ENCODE results near the gene MTR.

DNA sequence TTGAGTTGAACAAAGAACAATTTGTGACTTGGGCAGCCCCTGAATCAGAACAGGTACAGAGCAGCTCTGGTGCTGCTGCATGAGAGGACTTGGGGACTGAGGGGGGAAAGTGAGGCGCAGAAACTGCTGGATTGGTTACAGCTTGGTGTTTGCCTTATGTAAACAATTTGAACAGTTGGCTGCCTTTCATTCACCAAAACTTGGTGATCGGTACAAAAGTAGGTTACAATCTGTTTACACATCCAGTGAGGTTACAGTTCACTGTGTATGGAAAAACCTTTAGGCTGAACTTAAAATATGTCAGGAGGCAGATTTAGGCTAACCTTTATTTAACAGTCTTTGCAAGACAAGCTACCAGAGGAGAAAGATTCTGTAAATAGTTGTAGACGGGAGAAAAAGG, 28.6 kb upstream of the MTR start:
- TF ChIP-seq, protein P1, sequence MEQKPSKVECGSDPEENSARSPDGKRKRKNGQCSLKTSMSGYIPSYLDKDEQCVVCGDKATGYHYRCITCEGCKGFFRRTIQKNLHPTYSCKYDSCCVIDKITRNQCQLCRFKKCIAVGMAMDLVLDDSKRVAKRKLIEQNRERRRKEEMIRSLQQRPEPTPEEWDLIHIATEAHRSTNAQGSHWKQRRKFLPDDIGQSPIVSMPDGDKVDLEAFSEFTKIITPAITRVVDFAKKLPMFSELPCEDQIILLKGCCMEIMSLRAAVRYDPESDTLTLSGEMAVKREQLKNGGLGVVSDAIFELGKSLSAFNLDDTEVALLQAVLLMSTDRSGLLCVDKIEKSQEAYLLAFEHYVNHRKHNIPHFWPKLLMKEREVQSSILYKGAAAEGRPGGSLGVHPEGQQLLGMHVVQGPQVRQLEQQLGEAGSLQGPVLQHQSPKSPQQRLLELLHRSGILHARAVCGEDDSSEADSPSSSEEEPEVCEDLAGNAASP (IDR thresholded peaks at IDR 0.05), result no peak
- TF ChIP-seq, protein P2, sequence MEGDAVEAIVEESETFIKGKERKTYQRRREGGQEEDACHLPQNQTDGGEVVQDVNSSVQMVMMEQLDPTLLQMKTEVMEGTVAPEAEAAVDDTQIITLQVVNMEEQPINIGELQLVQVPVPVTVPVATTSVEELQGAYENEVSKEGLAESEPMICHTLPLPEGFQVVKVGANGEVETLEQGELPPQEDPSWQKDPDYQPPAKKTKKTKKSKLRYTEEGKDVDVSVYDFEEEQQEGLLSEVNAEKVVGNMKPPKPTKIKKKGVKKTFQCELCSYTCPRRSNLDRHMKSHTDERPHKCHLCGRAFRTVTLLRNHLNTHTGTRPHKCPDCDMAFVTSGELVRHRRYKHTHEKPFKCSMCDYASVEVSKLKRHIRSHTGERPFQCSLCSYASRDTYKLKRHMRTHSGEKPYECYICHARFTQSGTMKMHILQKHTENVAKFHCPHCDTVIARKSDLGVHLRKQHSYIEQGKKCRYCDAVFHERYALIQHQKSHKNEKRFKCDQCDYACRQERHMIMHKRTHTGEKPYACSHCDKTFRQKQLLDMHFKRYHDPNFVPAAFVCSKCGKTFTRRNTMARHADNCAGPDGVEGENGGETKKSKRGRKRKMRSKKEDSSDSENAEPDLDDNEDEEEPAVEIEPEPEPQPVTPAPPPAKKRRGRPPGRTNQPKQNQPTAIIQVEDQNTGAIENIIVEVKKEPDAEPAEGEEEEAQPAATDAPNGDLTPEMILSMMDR (IDR thresholded peaks at IDR 0.05 in 2 of 3, conservative IDR thresholded peaks at IDR 0.05 in 1 of 3; ENCODE audit: insufficient read depth in 2 of 3, low read depth in 1 of 3, low read length in 3 of 3), result no peak
- TF ChIP-seq, protein P3, sequence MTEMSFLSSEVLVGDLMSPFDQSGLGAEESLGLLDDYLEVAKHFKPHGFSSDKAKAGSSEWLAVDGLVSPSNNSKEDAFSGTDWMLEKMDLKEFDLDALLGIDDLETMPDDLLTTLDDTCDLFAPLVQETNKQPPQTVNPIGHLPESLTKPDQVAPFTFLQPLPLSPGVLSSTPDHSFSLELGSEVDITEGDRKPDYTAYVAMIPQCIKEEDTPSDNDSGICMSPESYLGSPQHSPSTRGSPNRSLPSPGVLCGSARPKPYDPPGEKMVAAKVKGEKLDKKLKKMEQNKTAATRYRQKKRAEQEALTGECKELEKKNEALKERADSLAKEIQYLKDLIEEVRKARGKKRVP (CRISPR knock-in tag; IDR thresholded peaks at IDR 0.05), result no peak
- TF ChIP-seq POLR2A (conservative IDR thresholded peaks at IDR 0.05) (no peak), POLR3A (IDR thresholded peaks at IDR 0.05; ENCODE audit: borderline replicate concordance, extremely low read depth, insufficient read depth, insufficient read length) (no peak), NR2C2 (CRISPR knock-in tag; IDR thresholded peaks at IDR 0.05) (no peak), NR2C2 (tag; IDR thresholded peaks at IDR 0.05) (no peak), SMARCA5 (IDR thresholded peaks at IDR 0.05) (no peak), SIRT6 (IDR thresholded peaks at IDR 0.05; ENCODE audit: low read depth, low read length) (no peak)
- TF ChIP-seq, protein P4, sequence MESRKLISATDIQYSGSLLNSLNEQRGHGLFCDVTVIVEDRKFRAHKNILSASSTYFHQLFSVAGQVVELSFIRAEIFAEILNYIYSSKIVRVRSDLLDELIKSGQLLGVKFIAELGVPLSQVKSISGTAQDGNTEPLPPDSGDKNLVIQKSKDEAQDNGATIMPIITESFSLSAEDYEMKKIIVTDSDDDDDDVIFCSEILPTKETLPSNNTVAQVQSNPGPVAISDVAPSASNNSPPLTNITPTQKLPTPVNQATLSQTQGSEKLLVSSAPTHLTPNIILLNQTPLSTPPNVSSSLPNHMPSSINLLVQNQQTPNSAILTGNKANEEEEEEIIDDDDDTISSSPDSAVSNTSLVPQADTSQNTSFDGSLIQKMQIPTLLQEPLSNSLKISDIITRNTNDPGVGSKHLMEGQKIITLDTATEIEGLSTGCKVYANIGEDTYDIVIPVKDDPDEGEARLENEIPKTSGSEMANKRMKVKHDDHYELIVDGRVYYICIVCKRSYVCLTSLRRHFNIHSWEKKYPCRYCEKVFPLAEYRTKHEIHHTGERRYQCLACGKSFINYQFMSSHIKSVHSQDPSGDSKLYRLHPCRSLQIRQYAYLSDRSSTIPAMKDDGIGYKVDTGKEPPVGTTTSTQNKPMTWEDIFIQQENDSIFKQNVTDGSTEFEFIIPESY (CRISPR knock-in tag; IDR thresholded peaks at IDR 0.05), result no peak
- TF ChIP-seq, protein P5, sequence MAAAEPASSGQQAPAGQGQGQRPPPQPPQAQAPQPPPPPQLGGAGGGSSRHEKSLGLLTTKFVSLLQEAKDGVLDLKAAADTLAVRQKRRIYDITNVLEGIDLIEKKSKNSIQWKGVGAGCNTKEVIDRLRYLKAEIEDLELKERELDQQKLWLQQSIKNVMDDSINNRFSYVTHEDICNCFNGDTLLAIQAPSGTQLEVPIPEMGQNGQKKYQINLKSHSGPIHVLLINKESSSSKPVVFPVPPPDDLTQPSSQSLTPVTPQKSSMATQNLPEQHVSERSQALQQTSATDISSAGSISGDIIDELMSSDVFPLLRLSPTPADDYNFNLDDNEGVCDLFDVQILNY (CRISPR knock-in tag; IDR thresholded peaks at IDR 0.05), result no peak
- TF ChIP-seq, protein P6, sequence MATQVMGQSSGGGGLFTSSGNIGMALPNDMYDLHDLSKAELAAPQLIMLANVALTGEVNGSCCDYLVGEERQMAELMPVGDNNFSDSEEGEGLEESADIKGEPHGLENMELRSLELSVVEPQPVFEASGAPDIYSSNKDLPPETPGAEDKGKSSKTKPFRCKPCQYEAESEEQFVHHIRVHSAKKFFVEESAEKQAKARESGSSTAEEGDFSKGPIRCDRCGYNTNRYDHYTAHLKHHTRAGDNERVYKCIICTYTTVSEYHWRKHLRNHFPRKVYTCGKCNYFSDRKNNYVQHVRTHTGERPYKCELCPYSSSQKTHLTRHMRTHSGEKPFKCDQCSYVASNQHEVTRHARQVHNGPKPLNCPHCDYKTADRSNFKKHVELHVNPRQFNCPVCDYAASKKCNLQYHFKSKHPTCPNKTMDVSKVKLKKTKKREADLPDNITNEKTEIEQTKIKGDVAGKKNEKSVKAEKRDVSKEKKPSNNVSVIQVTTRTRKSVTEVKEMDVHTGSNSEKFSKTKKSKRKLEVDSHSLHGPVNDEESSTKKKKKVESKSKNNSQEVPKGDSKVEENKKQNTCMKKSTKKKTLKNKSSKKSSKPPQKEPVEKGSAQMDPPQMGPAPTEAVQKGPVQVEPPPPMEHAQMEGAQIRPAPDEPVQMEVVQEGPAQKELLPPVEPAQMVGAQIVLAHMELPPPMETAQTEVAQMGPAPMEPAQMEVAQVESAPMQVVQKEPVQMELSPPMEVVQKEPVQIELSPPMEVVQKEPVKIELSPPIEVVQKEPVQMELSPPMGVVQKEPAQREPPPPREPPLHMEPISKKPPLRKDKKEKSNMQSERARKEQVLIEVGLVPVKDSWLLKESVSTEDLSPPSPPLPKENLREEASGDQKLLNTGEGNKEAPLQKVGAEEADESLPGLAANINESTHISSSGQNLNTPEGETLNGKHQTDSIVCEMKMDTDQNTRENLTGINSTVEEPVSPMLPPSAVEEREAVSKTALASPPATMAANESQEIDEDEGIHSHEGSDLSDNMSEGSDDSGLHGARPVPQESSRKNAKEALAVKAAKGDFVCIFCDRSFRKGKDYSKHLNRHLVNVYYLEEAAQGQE (IDR thresholded peaks at IDR 0.05; ENCODE audit: borderline replicate concordance), result no peak
- TF ChIP-seq, protein P6 (CRISPR knock-in tag; IDR thresholded peaks at IDR 0.05; ENCODE audit: low read depth), result no peak
- TF ChIP-seq, protein P7, sequence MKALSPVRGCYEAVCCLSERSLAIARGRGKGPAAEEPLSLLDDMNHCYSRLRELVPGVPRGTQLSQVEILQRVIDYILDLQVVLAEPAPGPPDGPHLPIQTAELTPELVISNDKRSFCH (CRISPR knock-in tag; IDR thresholded peaks at IDR 0.05), result no peak
- TF ChIP-seq, protein P7 (tag; IDR thresholded peaks at IDR 0.05), result no peak

Data from K562 (cell line).